Mammary epithelial cell (primary cell): Measurements from ENCODE around the gene SLC66A1.

Source experiments
- CTCF ChIP-seq, 2 donors: IDR thresholded peaks in 1 of 2; conservative IDR thresholded peaks in 1 of 2; 2 replicates each; pipeline ENCODE4 v1.5.1; 2011 to 2012; ENCODE audit warnings: inconsistent platforms in 2 of 2, low read length in 2 of 2, mild to moderate bottlenecking in 2 of 2, control low read depth in 1 of 2, low read depth in 1 of 2; ENCODE audit not compliant: insufficient read depth in 1 of 2; ENCODE audit errors: extremely low read depth in 1 of 2
- EZH2 ChIP-seq: IDR thresholded peaks from 2 replicates; pipeline ENCODE4 v1.6.1; 2012; ENCODE audit warnings: low read length, inconsistent platforms, borderline replicate concordance

- TF ChIP-seq EZH2, result no peak
- TF ChIP-seq CTCF (conservative IDR thresholded peaks at IDR 0.05 in 1 of 2, IDR thresholded peaks at IDR 0.05 in 1 of 2; ENCODE audit: extremely low read depth in 1 of 2, insufficient read depth in 1 of 2, low read depth in 1 of 2, low read length in 2 of 2), result no peak
Measured at GRCh38 chr1:19365721-19366120, 53.6 kb downstream of the SLC66A1 start.
